K562 (cell line): Measurements from ENCODE around the gene ENPP7. TPM values are rescaled to one million over a fixed set of nuclear protein-coding genes. Genes with fewer than 3 reads are reported as not detected.

Source experiments
- ATAC-seq: fragments of 200-7000 bp; cut with Tn5 transposase; 3 replicates; pipeline ENCODE4 v1.9.1; 2020; ENCODE audit warnings: moderate library complexity
- BruUV-seq: library from RNA; stranded (reverse); fragments of 400-500 nt; replicated peaks from 2 replicates; lab custom pipeline; 2021; lab: Mats Ljungman, UMichigan
- CTCF ChIA-PET: fragments of 300-600 bp; formaldehyde crosslinking; extraction: SDS; loops from one replicate; lab custom pipeline; 2021; ENCODE audit warnings: low intra/inter-chr PET ratio; lab: Yijun Ruan, JAX
- POLR2A ChIA-PET: fragments of 300-600, 350-650 bp; sonication (Branson Sonifier 250); formaldehyde crosslinking; extraction: SDS; loops from one replicate; lab custom pipeline; 2021; ENCODE audit warnings: antibody characterized with exemption, inconsistent platforms; lab: Yijun Ruan, JAX
- DNase-seq, 4 experiments: peaks; one replicate each; pipeline versions ENCODE4 v3.0.0 to v3.0.0-alpha.2; 2011 to 2018; ENCODE audit warnings: low spot score in 3 of 4, mixed read lengths in 3 of 4; ENCODE audit errors: extremely low read depth in 1 of 4
- FAIRE-seq: peaks from 2 replicates; lab custom pipeline; 2011; peaks lifted over from hg19 to GRCh38; lab: Jason Lieb, UNC
- H2AFZ ChIP-seq: 2 replicates; pipeline ENCODE4 v1.6.0; 2011; ENCODE audit warnings: low read depth, low read length, control low read depth, inconsistent platforms
- H3K27ac ChIP-seq: fragments of 200-600 bp; 3 replicates; pipeline ENCODE4 v1.8.0; 2011; ENCODE audit warnings: low read depth, mild to moderate bottlenecking, control low read depth, inconsistent platforms, low read length, moderate library complexity, mixed read lengths; ENCODE audit errors: extremely low read depth
- H3K27me3 ChIP-seq, 2 experiments: fragments of 300-600 bp in 1 of 2; 2 replicates in 1 of 2; 3 replicates in 1 of 2; pipeline versions ENCODE4 v1.6.0 to v1.8.0; 2011; ENCODE audit warnings: inconsistent platforms in 2 of 2, low read length in 2 of 2, mild to moderate bottlenecking in 1 of 2, mixed read lengths in 1 of 2, moderate library complexity in 1 of 2; ENCODE audit not compliant: control insufficient read depth in 2 of 2, insufficient read depth in 2 of 2
- H3K36me3 ChIP-seq: fragments of 300-600 bp; 3 replicates; pipeline ENCODE4 v1.8.0; 2011; ENCODE audit warnings: mild to moderate bottlenecking, low read length, inconsistent platforms; ENCODE audit not compliant: control insufficient read depth, insufficient read depth
- H3K4me1 ChIP-seq, 2 experiments: fragments of 200-600 bp in 1 of 2; replicated peaks in 1 of 2; 2 replicates in 1 of 2; 3 replicates in 1 of 2; pipeline versions ENCODE4 v1.5.1 to v1.8.0; 2011; ENCODE audit warnings: inconsistent platforms in 2 of 2, low read length in 2 of 2, mild to moderate bottlenecking in 1 of 2, mixed read lengths in 1 of 2, moderate library complexity in 1 of 2; ENCODE audit not compliant: control insufficient read depth in 2 of 2, insufficient read depth in 2 of 2
- H3K4me2 ChIP-seq: 2 replicates; pipeline ENCODE4 v1.6.1; 2011; ENCODE audit warnings: low read length, control low read depth, inconsistent platforms, mixed read lengths; ENCODE audit not compliant: insufficient read depth
- H3K4me3 ChIP-seq: fragments of 200-600 bp; sonication (generic), shearing (Covaris generic); 2 replicates; pipeline ENCODE4 v1.5.1; 2016; ENCODE audit warnings: control low read depth, inconsistent platforms
- H3K79me2 ChIP-seq: fragments of 200-600 bp; 3 replicates; pipeline ENCODE4 v1.8.0; 2011; ENCODE audit warnings: low read length, inconsistent platforms; ENCODE audit not compliant: control insufficient read depth, insufficient read depth
- H3K9ac ChIP-seq, 2 experiments: 2 replicates each; pipeline versions ENCODE4 v1.6.0 to v1.6.1; 2011; ENCODE audit warnings: low read depth in 2 of 2, low read length in 2 of 2, control low read depth in 1 of 2, inconsistent platforms in 1 of 2, mild to moderate bottlenecking in 1 of 2, mixed read lengths in 1 of 2; ENCODE audit not compliant: insufficient read depth in 1 of 2
- H3K9me1 ChIP-seq: one replicate; pipeline ENCODE4 v1.6.0; 2011; ENCODE audit warnings: inconsistent platforms, mild to moderate bottlenecking, low read length, moderate library complexity; ENCODE audit not compliant: control insufficient read depth, insufficient read depth
- H3K9me3 ChIP-seq: replicated peaks from 2 replicates; pipeline ENCODE4 v1.5.1; 2011; ENCODE audit warnings: low read depth, low read length, inconsistent platforms; ENCODE audit not compliant: control insufficient read depth, insufficient read depth
- H4K20me1 ChIP-seq: replicated peaks from 2 replicates; pipeline ENCODE4 v1.6.1; 2011; ENCODE audit warnings: low read length, inconsistent platforms, mixed read lengths; ENCODE audit not compliant: control insufficient read depth, insufficient read depth
- ARID3B ChIP-seq: fragments of 250-450 bp; sonication (Bioruptor Pico); IDR thresholded peaks from 2 replicates; pipeline ENCODE4 v1.4.0; 2020; ENCODE audit warnings: borderline replicate concordance
- ATF6 ChIP-seq: sonication (generic); formaldehyde crosslinking; IDR thresholded peaks from 2 replicates; pipeline ENCODE4 v1.4.0; 2020; ENCODE audit warnings: mild to moderate bottlenecking, missing genetic modification reagents
- BACH1 ChIP-seq: fragments of 200-800 bp; sonication (Bioruptor generic); IDR thresholded peaks from 2 replicates; pipeline ENCODE4 v1.6.1; 2016; ENCODE audit warnings: missing genetic modification characterization, missing compliant biosample characterization
- BHLHE40 ChIP-seq: IDR thresholded peaks from 2 replicates; pipeline ENCODE4 v1.6.1; 2011; ENCODE audit warnings: low read length, improper control_type of control experiment
- CBFA2T2 ChIP-seq: fragments of 450-650 bp; conservative IDR thresholded peaks from 2 replicates; pipeline ENCODE4 v1.6.1; 2017; ENCODE audit warnings: mild to moderate bottlenecking
- CBFA2T3 ChIP-seq: fragments of 450-650 bp; IDR thresholded peaks from 2 replicates; pipeline ENCODE4 v1.6.1; 2017
- CC2D1A ChIP-seq: fragments of 450-650 bp; IDR thresholded peaks from 2 replicates; pipeline ENCODE4 v1.6.1; 2017; ENCODE audit warnings: mild to moderate bottlenecking
- IRF1 ChIP-seq: sonication (generic); formaldehyde crosslinking; IDR thresholded peaks from 2 replicates; pipeline ENCODE4 v1.8.0; 2022; ENCODE audit warnings: missing genetic modification reagents, mild to moderate bottlenecking, borderline replicate concordance
- IRF9 ChIP-seq: fragments of 450-650 bp; IDR thresholded peaks from 2 replicates; pipeline ENCODE4 v1.6.1; 2016; ENCODE audit warnings: missing biosample characterization, missing genetic modification characterization
- NFIC ChIP-seq: fragments of 450-650 bp; IDR thresholded peaks from 2 replicates; pipeline ENCODE4 v1.6.1; 2017; ENCODE audit warnings: mild to moderate bottlenecking, inconsistent platforms
- NUFIP1 ChIP-seq: fragments of 450-650 bp; IDR thresholded peaks from 2 replicates; pipeline ENCODE4 v1.6.1; 2018; ENCODE audit not compliant: partially characterized antibody
- SIX5 ChIP-seq, 2 experiments: IDR thresholded peaks; 2 replicates each; pipeline ENCODE4 v1.6.1; 2011; ENCODE audit warnings: low read length in 2 of 2, borderline replicate concordance in 1 of 2, low read depth in 1 of 2, mild to moderate bottlenecking in 1 of 2, moderate library complexity in 1 of 2; ENCODE audit not compliant: insufficient read depth in 1 of 2
- TCF3 ChIP-seq: sonication (generic); formaldehyde crosslinking; IDR thresholded peaks from 2 replicates; pipeline ENCODE4 v1.4.0; 2020; ENCODE audit warnings: mild to moderate bottlenecking, missing genetic modification reagents
- TEAD1 ChIP-seq, 2 experiments: fragments of 450-650 bp in 1 of 2; sonication (generic) in 1 of 2; formaldehyde crosslinking; IDR thresholded peaks; 2 replicates each; pipeline versions ENCODE4 v1.4.0 to v1.8.0; 2020 to 2022; ENCODE audit warnings: mild to moderate bottlenecking in 2 of 2, missing genetic modification reagents in 1 of 2
- ZNF75A ChIP-seq: fragments of 450-650 bp; formaldehyde crosslinking; IDR thresholded peaks from 2 replicates; pipeline ENCODE4 v1.4.0; 2020; ENCODE audit warnings: mild to moderate bottlenecking
- ZNF77 ChIP-seq: fragments of 250-450 bp; sonication (Bioruptor Pico); IDR thresholded peaks from 2 replicates; pipeline ENCODE4 v1.5.0; 2020
- ZNF830 ChIP-seq: fragments of 250-450 bp; sonication (Bioruptor Pico); IDR thresholded peaks from 2 replicates; pipeline ENCODE4 v1.5.0; 2021; ENCODE audit warnings: mild to moderate bottlenecking
- WGBS: fragments of 100-300 bp; shearing (Covaris generic); methylation state at CpG from one replicate; pipeline ENCODE4 v1.1.6; 2016; ENCODE audit warnings: low coverage, mixed read lengths; ENCODE audit not compliant: insufficient coverage; ENCODE audit errors: missing lambda C conversion rate; 5-methylcytosine and 5-hydroxymethylcytosine counted together
- in situ Hi-C: fragments of 300-500 bp; cut with MboI; formaldehyde crosslinking; loops from 4 replicates; pipeline ENCODE4 v1.15.0; 2018; ENCODE audit warnings: inconsistent platforms, mixed read lengths
- intact Hi-C: fragments of 100-400 bp; cut with micrococcal nuclease; formaldehyde crosslinking; loops from 2 replicates; pipeline ENCODE4 v1.14.2; 2022
- polyA plus RNA-seq, 8 experiments: library from polyadenylated mRNA; depleted of rRNA in 4 of 8; stranded (reverse) in 5 of 8; unstranded in 3 of 8; fragments of >200 nt; fragmentation: Nextera tagmentation in 2 of 8; fragmentation: Illumina TruSeq in 1 of 8; extraction: Ambion mirVana in 2 of 8; extraction: Trizol in 1 of 8; gene quantifications; 2 replicates each; pipeline versions ENCODE4 v1.2.1 to v1.2.3, GENCODE V29; 2011 to 2014; ENCODE audit warnings: inconsistent platforms in 1 of 8, missing spikeins in 1 of 8
- total RNA-seq, 7 experiments: library from RNA; depleted of rRNA in 6 of 7; stranded (reverse); fragments of >200 nt in 6 of 7; fragmentation: Illumina TruSeq in 2 of 7; extraction: Trizol in 2 of 7; gene quantifications; 2 replicates each; pipeline versions ENCODE4 v1.2.1 to v1.2.3, GENCODE V29; 2011 to 2021; ENCODE audit warnings: low replicate concordance in 1 of 7

Gene ENPP7
- total and polyA plus RNA-seq, 9 of the 15 experiments (the other 6 are each of a cell fraction or from before 2014, with no cell fraction given) = not detected

GRCh38 chr17:79715098-79715942, 15.4 kb upstream of the ENPP7 start:
- under 1% methylated on average over 15 of the region's 16 CpGs for WGBS
- CTCF ChIA-PET = no interaction called here
- no peak for TF ChIP-seq TEAD1 (CRISPR knock-in tag; IDR thresholded peaks at IDR 0.05)
- TF ChIP-seq IRF9 (tag) = no peak
- TF ChIP-seq ZNF830 = no peak
- 0 out of 2 replicates have a peak, but pooled peaks have one; percentile 20 for TF ChIP-seq NFIC
- no peak for TF ChIP-seq ARID3B (CRISPR knock-in tag)
- TF ChIP-seq TCF3 (CRISPR knock-in tag) = peak; percentile 19; the same call in 1 of the 2 replicates
- peak; percentile 26; the same call in 1 of the 2 replicates for TF ChIP-seq CBFA2T2
- TF ChIP-seq ZNF75A (CRISPR knock-in tag) = no peak
- no peak for TF ChIP-seq CC2D1A
- no peak for TF ChIP-seq NUFIP1
- TF ChIP-seq SIX5 (IDR thresholded peaks at IDR 0.05; ENCODE audit: borderline replicate concordance in 1 of 2, insufficient read depth in 1 of 2, low read depth in 1 of 2, low read length in 2 of 2) = no peak
- TF ChIP-seq BHLHE40 = no peak
- no peak for TF ChIP-seq ZNF77
- no peak for TF ChIP-seq BACH1 (tag)
- no peak for TF ChIP-seq IRF1 (CRISPR knock-in tag)
- no peak for TF ChIP-seq ATF6
- peak; percentile 45 for TF ChIP-seq CBFA2T3
- TF ChIP-seq, all 486 proteins: peak for 4
- no peak overlapping the region for H2AFZ ChIP-seq
- no peak overlapping the region for H3K4me2 ChIP-seq
- FAIRE-seq = no peak
- peak in 1 of 4 experiments; percentile 30 for DNase-seq
- no peak overlapping the region for H3K9ac ChIP-seq
- H3K4me1 ChIP-seq = peaks cover 0 to 26% of the 10 kb centered on the region in 2 experiments; a peak in 2 of 5 replicates
- no peaks in the 10 kb centered on the region for H3K9me1 ChIP-seq
- peak; percentile 29; the same call in 1 of the 3 replicates for ATAC-seq
- H3K27me3 ChIP-seq = peaks cover 17 to 76% of the 10 kb centered on the region in 2 experiments; a peak in 3 of 5 replicates
- in situ Hi-C loops (no loop called here), intact Hi-C loops (no loop called here)
- 0 out of 2 replicates have a peak, but pooled peaks cover 11% of the 10 kb centered on the region for H4K20me1 ChIP-seq
- BruUV-seq = no TSS peak
- H3K4me3 ChIP-seq = no peak overlapping the region
- POLR2A ChIA-PET = no interaction called here
- H3K79me2 ChIP-seq = no peaks in the 10 kb centered on the region
- no peaks in the 10 kb centered on the region for H3K36me3 ChIP-seq
- no peaks in the 10 kb centered on the region for H3K9me3 ChIP-seq
- H3K27ac ChIP-seq = no peak overlapping the region
